ENCODE measurements around the gene PHLDA2.

GRCh38 chr11:2943711-2944118 lies 14.5 kb upstream of the PHLDA2 start:
- TF ChIP-seq PKNOX1 (IDR thresholded peaks at IDR 0.05) (no peak), SUZ12 (IDR thresholded peaks at IDR 0.05) (no peak), HDGF (IDR thresholded peaks at IDR 0.05; ENCODE audit: borderline replicate concordance) (no peak), LEF1 (IDR thresholded peaks at IDR 0.05; ENCODE audit: borderline replicate concordance) (no peak), SP1 (IDR thresholded peaks at IDR 0.05) (no peak), FOXM1 (IDR thresholded peaks at IDR 0.05; ENCODE audit: borderline replicate concordance) (no peak), L3MBTL2 (conservative IDR thresholded peaks at IDR 0.05) (no peak), ELF4 (IDR thresholded peaks at IDR 0.05) (no peak), TARDBP (IDR thresholded peaks at IDR 0.05) (no peak)

Data from HEK293T (cell line).